Stimulated activated CD8-positive, alpha-beta memory T cell treated with anti-CD3 and anti-CD28 coated beads, Interleukin-15, amount 100 ng/mL, for 24 hours (primary cell): ENCODE results near the gene ZPBP2.
"Not testable (repeated sequence)": the region's sequence is repeated elsewhere in the genome, so short reads cannot be mapped to it uniquely, and the experiment has no call there.

Experiments used
- DNase-seq: peaks from one replicate; pipeline ENCODE4 v3.0.0-alpha.2; 2020; ENCODE audit warnings: low read depth

The ZPBP2 gene

DNA sequence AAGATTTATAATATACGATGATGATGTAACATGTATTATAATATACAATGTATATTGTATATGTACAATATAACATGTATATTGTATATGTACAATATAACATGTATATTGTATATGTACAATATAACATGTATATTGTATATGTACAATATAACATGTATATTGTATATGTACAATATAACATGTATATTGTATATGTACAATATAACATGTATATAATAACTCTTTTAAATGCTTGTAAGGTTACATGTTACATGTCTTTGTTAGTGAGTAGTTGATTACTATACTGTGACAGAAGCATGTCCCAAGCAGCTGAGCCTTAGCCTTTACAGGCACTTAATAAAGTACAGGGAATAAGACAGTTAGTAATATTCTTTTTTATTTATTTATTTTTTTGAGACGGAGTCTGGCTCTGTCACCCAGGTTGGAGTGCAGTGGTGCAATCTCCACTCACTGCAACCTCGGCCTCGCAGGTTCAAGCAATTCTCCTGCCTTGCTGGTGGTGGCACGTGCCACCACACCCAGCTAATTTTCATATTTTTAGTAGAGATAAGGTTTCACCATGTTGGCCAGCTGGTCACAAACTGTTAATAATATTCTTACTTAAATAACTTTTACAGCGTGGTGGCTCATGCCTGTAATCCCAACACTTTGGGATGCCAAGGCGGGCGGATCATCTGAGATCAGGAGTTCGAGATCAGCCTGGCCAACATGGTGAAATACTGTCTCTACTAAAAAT is 11.9 kb upstream of the ZPBP2 start:
- DNase-seq = not testable (repeated sequence)

DNA sequence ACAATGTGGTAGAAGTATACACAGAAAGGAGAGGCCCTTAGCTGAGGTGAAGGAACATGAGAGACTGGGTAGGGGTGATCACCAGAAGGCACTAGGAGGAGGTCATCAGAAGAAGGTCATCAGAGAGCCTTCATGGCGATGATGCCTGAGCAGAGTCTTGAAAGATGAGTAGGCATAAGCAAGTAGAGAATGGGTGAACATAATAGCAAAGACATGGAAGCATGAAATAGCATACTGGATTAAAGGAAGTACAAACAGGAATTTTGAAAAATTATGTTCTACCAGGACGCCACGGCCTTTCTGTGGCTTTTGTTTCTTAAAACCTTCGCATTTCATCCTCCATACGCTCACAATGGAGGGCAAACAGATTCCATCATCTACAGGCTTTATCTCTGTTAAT is 6.8 kb upstream of the ZPBP2 start:
- no peak for DNase-seq

DNA sequence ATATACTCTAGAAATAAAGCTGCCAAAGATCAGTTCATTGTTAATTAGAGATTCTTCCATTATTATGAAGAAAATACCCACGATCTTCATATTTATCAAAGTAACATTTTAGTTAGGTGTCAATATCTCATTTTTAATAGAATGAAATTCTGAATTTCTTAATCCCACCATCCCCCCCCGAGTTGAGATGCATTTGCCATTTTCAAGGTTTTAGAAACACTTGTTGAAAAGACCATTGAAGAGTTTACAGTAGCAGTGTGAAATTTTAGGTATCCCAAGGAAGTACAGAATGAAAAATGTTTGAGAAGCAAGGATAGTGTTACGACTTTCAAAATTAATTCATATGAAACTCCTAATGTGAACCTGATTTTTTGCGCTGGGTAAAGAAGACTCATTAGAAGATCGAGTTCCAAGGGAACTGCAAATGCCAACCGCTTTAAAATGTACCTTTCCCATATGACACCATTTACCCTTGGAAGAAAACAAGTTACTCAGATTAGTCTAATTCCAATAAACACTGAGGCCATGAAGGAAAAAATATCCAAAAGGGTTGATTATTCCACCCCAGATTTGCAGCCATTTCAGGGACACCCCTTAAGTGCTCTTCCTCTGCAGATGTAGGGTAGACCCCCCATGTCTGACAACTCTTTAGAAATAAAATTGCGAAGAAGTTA is 4.6 kb upstream of the ZPBP2 start:
- DNase-seq = no peak

DNA sequence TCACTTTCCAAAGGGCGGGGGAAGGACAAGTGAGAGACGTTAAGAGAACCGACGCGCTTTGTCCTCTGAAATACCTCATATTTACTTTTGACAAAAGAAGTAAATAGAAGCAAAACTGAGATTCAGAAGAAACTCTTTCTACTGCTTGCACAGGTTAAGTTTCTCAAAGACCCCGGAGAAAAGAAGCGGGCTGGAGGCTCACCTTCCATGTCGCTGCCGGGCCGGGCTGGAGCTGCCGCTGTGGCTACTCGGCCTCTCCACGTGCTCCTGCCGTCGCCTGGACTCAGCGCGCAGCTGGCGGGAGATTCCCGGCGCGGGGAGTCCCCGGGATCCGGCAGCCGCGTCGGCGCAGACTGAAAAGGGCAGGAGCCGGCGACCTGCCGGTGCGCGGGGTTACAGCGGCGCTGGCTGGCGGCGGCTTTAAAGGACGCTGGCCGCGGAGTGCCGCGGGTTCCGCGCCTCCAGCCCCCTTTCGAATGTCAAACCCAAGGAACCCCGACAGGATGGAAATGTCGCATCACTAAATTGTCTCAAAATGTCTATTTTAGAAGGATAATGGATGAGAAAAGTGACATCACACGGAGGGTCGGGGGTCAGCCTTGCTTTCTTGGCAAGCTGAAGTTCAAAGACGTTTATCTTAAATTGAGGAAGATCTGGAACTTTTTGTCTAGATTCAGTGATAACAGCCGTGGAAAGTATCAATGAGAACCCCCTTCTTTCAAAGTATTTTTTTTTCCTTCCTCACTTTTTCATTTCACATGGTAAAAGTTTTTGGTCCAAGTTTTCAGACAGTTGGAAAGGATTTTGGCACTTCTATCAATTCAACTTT is 3.9 kb upstream of the ZPBP2 start, which contains the start of gene IKZF3:
IKZF3 (minus strand) TSS at position 395 of the 829 bp plus-strand sequence; CDS start at position 209, 186 bp downstream.
- DNase-seq = peak; percentile 65

DNA sequence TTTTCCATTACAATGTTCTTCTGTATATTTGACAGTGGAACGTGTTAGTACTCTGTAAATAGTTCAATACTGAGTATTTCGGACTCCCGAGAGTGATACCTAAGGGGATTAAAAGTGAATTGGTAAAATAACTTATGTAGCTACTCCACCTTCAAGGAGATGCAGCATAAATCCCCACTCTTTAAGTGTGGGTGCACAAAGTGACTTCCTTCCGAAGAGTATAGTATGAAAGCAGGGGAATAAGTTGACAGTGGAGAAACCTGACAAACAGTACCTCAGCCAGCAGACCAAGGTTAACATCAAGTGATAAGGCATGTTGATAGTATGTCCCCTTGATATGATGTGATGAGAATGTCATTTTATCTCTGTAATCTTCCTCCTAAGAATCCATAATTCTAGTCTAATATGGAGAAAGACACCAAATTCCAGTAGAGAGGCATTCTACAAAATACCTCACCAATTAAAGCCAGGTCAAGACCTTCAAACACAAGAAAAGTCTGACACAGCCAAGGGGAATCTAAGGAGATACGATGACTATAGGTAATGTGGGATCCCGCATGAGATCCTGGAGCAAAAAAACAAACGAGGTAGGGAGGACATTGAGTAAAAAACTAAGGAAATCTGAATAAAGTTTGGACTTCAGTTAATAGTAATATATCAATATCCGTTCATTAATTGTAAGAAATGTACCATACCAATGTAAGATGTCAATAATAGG is 1.8 kb upstream of the ZPBP2 start:
- DNase-seq = no peak

DNA sequence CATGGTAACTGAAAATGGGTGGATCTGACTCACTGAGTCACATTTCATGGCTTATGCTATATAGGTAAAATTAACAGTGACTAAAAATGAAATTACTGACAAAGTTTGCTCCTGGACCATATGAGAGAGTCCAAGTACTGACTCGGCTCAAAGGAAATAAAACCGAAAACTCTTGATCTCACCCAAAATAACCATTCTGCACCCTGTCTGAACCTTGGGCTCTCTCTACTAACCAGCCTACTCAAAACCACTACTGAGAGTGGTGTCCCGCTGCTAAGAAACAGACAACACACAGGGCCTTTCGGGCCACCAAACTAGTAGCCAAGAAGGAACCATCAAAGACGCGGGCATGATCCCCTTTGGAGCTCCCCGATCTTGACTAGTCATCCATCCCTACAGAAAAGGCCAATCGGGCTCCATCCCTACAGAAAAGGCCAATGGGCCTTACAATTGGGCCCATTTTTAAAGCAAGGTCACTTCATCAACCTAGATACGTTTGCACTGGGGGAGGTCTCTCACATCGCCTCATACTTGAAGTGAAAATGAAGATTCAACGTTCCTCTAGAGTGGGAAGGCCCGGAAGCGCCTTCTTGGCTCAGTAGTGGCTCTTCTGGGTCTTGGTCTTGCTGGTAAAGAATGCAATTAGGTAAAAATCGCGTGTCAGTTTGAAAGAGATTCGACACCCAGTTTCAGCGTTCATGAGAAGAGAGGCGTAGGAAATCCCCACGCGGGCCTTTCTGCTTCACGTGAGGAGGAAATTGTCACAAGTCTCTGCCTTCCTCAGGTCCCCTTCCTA is 720 bp upstream of the ZPBP2 start:
- DNase-seq = peak; percentile 8

DNA sequence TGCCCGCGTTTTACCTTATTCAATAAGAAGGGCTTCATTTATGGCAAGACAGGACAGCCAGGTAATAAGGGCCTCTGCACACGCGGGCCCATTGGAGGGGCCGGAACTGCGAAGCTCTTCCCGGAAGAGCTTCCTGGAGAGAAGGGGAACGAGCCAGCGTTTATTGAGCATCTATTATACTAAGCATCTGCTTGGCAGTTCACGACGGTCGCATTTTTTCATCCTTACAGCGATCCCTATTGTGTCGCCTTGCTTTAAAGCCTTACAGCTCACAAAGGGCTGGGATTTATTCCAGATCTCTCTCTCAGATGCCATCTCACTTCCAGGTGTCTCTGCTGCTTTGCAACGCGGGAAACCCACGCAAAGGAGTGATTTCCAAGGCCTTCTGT is 546 bp downstream of the ZPBP2 start:
- DNase-seq = no peak

DNA sequence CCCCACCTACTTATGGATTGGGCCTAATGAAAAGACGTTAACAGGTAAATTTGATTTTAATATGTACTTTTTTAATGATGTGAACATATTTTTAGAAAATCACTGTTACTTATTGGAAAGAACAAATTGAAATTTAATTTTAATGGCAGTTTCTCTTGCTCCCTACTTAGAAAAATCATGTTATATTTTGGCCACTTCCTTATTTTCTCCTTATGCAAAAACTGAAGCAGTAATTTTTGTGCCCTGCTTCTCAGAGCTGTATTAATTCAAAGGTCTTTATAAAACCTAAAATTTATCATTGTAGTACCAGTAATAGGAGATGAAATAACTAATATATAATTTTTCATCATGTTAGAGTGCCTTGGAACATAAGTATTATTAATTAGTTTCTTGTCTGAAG is 2.8 kb downstream of the ZPBP2 start:
- no peak for DNase-seq

DNA sequence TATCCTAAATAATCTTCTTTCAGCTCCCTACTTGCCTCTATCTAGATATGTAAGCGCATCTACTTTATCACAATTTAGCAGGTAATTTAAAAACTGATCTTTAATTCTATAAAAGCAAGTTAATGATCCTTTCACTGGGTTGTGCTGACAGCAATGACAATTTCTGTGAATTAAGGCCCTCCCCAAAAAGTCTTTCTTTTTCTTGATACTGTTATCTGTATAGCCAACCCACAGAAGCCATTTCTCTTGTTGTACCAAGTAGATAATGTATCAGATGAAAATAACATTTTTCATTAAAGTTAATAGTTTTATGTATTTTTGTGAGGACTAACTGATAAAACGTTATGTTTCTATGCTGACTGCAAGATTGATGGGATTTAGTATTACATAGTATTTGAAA is 3.8 kb downstream of the ZPBP2 start:
- no peak for DNase-seq

DNA sequence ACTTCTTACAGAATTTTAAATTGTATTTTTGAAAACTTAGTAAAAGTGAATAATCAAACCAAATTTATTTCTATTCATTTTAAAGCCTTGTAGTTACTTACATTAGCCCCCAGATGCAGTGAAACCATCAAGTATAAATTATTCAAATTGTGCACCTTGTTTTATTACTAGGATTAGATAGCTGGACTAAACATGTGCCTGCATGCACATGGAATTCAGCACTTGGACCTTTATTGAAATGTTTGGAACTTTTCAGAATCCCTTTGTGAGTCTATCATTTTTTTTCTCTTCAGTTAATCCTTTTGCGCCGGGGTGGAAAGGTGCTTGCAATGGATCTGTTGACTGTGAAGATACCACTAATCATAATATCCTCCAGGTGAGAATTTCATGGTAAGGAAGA is 4.7 kb downstream of the ZPBP2 start:
- DNase-seq = no peak

DNA sequence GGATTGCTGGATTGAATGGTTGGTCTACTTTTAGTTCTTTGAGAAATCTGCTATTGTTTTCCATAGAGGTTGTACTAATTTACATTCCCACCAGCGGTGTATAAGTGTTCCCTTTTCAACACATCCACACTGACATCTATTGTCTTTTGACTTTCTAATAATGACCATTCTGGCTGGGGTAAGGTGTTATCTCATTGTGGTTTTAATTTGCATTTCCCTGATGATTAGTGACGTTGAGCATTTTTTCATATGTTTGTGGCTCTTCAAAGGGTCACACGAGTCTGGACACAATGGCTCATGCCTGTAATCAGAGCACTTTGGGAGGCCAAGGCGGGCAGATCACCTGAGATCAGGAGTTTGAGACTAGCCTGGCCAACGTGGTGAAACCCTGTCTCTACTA is 18.1 kb downstream of the ZPBP2 start:
- not testable (repeated sequence) for DNase-seq

DNA sequence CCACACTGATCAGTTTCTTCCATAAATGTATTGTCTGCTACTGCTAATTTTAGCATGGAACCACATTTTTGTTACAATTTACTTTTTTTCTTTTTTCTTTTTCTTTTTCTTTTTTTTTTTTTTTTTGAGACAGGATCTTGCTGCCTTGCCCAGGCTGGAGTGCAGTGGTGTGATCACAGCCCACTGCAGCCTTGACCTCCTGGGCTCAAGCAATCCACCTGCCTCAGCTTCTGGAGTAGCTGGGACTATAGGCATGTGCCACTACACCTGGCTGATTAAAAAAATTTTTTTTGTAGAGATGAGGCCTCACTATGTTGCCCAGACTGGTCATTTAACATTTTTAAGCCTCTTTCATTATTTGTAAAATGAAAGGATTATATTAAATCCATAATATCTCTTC is 19.1 kb downstream of the ZPBP2 start:
- no peak for DNase-seq

DNA sequence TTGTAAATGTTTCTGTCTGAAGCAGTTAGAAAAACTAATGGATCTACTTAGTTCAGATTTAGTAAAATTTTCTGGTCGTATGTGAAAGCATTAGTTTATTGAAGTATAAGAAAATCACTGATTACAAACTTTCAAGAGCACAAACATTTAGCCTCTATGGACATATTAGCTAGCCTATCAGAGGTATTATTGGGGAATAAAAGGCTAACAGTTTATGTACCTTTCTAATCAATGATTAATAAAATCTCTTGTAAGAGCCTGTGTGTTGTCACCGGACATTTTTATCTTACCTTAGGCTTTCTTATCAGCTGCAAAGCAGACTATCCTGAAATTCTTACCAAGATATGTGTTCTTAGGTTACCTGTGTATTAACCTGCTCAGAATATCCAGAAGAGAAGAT is 21.2 kb downstream of the ZPBP2 start:
- DNase-seq = no peak

DNA sequence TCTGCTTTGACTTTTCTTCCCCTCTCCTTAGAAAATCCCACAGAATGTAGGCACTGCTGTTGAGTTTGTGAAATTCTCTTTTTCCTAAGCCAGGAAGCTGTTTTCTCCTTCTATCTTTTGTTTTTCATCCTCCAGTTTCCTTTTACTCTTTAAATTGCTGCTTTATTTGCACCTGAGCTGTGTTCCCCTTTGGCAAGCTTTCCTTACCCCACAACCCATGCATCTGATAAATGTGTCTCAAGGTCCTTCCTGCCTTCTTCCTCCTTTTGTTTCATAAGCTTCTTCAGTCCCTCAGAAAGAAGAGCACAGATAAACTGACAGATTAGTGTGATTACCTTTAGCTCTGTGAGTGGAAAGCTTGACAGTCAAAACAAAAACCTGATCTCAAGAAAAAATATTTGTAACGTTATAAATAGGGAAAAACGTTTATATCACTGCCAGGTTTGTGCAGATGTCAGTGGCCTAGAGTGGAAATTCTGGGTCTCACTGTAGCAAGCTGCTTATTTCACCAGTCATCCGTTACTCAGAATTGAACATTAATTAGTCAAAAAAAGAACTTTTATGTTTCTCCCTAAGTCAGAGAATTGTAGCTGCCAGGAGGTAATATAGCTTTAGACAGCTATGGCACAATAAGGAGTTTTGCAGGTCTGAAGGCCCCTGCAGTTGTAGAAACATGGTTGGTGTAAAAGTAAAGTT is 26.8 kb downstream of the ZPBP2 start:
- DNase-seq = no peak

DNA sequence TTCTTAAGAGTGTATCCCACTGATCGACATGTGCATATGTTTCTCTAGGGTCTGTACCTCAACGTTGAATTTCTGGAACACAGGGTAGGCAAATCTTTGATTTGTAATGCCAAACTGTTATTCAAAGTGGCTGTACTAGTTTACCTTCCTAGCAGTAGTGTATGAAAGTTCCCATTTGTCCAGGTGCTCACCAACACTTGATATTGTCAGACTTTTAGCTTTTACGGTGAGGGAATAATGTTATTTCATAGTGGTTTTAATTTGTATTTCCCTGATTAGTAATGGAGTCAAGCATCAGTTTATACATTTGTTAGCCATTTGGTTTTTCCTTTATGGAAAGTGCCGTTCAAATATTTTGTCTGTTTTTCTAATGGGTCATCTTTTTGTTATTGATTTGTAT is 30.1 kb downstream of the ZPBP2 start:
- DNase-seq = no peak

DNA sequence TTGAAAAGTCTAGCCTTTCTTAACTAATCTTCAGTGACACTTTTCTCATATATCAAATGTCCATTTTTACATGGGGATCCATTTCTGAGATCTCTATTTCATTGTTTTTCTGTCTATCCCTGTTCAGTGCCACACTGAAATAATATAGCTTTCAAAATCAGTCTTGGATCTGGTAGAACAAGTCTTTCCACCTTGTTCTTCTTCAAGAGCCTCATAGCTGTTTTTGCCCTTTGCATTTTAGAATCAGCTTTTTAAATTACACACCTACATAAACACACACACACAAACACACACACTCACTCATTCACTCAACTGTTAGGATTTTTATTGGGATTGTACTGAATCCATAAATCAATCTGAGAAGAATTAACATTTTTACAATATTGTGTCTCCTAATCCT is 31.2 kb downstream of the ZPBP2 start:
- DNase-seq = no peak

DNA sequence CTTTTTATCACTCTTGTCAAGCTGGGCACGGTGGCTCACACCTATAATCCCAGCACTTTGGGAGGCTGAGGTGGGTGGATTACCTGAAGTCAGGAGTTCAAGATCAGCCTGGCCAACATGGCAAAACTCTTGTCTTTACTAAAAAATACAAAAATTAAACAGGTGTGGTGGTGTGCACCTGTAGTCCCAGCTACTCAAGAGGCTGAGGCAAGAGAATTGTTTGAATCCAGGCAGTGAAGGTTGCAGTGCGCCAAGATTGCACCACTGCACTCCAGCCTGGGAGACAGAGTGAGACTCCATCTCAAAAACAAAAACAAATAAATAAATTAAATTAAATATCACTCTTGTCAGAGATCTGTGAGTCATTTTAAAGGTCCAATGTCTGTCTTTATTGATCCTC is 34.0 kb downstream of the ZPBP2 start:
- not testable (repeated sequence) for DNase-seq

DNA sequence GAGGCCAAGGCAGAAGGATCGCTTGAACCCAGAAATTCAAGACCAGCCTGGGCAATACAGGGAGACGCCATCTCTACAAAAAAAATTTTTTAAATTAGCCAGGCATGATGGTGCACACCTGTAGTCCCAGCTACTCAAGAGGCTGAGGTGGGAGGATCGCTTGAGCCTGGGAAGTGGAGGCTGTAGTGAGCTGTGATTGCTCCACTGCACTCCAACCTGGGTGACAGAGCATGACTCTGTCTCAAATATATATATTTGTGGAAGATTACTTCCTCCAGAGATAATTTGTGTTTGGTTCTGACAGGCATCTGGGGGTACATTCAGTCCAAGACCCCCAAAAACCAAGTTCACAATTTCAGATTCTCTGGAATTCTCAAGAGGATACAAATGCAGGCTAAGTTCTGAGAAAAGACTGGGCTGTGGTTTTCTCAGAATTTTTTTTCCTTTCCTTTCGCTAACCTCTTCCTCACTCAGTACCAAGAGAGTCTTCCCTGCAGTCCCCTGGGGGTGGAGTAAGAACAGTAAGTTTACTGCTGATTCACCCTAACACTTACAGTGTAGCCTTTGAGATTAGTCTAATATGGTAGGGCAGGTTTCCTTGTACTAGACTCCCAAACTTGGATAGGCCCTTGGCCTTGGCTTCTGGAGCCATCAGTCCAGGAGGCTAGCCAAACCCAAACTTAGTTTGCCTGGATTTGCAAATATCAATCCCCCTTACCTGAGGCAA is 35.3 kb downstream of the ZPBP2 start:
- DNase-seq = no peak

DNA sequence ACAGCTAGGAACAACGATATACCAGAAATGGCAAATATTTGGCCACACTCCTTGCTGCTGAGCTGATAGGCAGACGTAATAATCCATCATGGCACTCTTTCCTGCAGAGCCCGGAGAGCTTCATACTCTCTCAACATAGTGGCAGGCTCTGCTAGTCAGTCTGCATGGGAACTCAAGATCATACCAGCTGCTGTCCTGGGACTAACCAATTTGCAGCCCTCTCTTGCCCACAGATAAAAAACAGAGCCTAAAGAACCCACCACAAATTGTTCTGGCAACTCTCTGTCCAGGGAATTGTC is 36.9 kb downstream of the ZPBP2 start:
- no peak for DNase-seq

DNA sequence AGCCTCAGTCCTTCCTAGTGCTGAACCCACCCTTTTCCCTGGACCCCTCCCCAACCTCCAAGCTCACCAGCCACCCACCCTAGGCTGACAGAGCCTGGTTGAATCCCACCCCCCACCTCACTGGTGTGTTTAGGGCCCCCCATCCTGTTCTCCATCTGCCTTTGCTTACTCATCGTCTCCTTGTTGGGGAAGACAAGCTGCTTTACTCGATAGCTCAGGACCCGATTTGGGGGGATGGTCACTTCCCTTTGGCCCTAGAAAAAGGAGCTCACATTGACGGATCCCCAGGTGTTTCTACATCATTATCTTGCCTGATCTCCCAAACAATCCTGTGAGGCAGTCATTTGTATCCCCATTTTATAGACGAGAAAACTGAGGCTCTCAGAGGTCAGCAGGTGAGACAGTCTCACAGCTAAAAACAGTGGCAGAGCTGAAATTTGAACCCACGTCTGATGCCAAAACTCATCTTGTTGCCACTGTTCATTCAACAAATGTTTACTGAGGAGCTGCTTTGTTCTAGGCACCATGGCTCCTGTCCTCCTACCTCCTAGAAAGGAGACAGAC is 40.9 kb downstream of the ZPBP2 start:
- no peak for DNase-seq
